T-helper 9 cell (primary cell): Measurements from ENCODE around the gene AXIN2.
A peak's percentile ranks its signal among the peaks of the same experiment; 100 is the strongest.

Experiments used
- DNase-seq: peaks from one replicate; pipeline ENCODE4 v3.0.0-alpha.2; 2020

AXIN2 gene

DNA sequence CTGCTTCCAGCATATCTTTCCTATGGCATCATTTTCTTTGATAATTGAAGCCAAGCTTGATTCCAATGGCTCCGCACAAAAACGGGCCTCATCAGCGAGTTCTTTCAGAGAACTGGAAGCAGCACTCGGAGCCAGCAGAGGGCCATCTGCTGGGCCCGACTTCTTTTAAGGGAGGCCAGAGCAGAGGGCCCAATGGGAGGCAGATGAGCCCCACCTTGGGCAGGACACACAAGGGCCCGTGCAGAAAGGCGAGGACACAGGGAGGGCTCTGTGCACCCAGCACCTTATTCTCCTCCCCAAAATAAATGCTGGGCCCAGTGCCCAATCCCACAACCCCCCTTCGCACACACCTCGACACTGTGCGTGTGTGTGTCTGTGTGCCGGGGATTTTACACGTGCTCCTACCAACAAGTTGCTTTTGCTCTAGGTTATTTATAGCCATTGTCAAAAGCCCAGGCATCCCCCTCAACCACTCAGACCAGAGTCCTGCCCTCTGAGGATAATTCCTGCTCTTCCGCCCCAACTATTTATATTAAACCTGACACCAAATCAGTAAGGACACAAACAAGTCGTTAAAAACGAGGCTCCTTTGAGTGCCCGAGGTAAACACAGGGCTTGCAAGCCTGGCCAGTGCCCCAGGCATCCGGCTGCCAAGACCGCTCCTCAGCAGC, 6.8 kb downstream of the AXIN2 start:
- DNase-seq, result no peak

DNA sequence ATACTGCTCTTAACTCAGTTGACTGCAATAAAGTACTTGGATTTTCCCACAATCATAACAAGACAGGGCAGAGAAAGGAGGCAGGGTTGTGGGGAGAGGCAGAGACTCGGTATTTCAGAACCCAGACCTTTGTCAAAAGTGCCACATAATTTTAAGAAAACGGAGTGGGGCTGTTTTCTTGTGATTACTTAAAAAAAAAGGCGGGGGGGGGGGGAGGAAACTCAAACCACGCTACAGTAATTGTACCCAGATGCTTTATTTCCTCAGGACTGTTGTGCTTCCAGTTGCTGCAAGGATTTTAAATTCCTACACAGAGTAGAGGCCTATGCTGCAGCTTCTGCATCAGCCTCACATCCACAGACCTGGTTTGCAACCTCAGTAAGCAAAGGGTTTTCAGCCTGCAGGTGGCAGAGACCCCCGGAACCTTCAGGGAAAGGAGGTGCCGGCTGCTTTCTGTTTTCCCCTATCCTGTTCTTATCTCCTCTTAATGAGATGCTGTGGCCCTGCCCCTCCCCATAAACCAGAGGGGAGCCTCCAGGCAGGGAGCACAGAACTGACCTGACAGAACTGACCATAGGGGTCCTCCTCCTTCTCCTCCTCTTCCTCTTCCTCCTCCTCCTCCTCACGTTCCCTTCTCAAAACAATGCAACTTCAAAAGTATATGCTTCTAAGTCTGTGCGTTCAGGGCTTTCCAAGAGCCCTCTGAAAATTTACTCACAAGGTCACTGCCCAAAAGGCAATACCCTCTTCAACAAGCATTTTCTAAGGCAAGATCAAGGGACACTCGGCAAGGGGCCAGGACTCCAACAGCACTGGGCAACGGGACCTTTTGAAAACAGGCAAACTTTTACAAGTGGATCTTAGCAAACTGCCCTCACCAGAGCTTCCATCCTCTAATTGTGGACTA, 7.5 kb downstream of the AXIN2 start:
- no peak for DNase-seq

DNA sequence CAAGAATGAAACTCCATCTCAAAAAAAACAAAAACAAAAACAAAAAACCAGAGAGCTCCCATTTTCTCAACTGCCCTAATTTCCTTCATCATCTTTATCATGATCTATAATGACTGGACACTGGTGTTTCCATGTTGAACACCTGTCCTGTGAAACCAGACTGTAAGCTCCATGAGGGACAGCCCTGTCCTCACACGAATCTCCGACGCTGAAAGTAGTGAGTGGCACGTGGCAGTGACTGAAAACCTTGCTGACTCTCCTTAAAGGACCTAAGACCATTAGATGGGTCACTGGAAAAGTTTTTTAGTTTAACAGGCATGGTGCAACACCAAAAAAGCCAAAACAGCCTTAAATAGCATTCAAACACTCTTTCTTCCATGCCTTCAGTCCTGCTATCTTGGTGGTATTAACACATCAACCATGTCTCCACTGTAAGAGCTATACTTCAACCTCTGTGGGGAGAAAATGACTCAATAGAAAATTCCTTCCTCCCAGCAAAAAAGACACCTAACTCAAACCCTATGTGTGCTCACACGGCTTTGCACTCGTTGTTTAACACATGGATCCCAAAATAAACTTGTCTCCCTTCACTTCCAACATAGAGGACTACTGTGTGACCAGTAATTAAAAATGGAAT, 8.3 kb downstream of the AXIN2 start:
- no peak for DNase-seq

DNA sequence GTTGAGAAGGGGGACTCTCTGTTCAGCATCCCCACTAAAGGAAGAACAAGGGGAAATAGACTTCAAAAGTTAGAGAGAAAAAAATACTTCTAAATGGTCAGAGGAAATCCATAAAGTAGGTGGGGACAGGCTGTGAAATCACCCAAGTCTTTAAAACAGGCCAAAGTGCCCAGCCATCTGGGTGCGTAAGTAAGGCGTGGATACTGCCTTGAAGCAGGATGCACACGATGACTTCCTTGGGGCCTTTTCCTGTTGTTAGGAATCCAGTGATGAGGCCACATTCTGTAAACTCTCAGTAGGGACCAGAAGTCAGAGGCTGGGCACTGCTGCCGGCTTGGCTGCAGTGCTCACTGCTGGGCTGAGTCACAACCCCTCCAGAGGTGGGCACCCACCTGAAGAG, 9.2 kb downstream of the AXIN2 start:
- DNase-seq, result no peak

DNA sequence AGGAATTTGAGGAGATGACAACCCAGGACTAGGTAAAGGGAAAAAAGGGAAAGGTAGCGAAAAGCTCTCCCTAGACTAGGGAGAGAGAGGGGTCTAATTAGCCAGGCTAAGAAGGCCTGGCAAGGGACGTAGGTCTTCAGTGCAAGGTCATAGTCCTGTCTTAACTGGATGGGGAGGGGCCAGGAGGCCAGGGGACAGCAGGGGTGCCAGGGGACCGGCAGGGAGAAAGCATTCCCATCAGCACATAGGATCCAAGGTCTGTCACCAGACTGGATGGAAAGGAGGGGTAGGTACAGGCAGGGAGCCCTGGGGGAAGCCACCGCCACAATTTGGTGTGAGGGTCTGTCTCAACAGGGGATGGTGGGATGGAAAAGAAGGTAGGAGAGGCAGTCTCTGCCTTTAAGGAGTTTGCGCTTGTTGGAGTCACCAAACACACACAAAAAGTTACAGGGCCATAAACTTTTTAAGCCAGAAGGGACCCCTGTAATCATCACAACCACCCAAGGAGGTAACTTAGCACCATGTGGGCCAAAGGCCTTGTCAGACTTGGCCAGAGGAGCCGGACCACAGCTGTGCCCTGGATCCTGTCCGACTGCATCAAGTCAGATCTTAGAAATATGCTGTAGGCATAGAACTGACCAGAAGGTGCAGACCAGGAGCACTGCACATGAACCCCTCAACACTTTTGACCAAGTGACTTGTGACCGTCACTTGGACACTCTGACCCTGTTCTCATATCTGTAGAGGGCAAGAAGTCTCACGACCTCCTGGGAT, 10.0 kb downstream of the AXIN2 start:
- no peak for DNase-seq

DNA sequence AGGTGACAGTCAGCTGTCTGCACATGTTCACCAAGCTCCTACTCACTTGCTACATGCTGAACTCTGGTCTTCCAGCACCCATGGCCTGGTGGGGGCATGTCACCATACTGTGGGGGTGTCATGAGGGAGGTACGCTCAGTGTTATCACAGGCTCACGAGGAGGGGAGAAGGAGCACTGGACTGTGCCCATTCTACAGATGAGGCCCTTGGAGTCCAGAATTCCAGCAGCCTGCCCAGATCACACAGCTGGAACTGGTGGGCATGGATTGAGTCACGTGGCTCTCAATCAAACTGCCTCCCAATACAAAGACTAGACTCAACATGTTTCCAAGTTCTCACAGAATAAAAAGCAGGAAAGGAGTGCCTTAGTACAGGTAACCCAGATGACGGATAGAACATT, 10.7 kb downstream of the AXIN2 start:
- no peak for DNase-seq

DNA sequence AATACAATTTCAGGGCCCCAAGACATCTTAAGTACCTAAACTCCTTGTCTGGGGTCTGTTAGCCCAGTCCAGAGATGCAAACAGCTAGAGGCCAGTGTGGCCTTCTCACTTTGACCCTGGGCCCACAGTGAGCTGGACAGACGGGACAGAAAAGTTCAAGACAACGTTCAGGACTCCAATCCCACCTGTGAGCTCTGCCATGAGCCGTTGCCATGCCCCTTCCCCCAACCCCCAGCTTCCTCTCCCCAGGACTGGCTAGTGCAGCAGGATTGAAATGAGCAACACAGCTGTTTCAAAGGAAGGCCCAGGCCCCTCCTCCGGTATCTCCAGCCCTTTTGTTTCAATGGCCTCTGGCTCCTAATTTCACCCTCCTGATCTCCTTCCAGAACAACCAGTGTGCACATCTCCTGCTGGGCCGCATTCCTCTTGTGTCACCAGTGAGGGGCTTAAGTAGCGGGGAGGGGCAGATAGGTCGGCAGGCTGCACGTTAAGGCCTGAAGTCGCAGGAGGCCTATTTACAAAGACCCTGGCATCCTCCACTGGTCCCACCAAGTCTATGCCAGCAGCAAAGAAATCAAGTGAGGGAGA, 11.3 kb downstream of the AXIN2 start:
- no peak for DNase-seq

DNA sequence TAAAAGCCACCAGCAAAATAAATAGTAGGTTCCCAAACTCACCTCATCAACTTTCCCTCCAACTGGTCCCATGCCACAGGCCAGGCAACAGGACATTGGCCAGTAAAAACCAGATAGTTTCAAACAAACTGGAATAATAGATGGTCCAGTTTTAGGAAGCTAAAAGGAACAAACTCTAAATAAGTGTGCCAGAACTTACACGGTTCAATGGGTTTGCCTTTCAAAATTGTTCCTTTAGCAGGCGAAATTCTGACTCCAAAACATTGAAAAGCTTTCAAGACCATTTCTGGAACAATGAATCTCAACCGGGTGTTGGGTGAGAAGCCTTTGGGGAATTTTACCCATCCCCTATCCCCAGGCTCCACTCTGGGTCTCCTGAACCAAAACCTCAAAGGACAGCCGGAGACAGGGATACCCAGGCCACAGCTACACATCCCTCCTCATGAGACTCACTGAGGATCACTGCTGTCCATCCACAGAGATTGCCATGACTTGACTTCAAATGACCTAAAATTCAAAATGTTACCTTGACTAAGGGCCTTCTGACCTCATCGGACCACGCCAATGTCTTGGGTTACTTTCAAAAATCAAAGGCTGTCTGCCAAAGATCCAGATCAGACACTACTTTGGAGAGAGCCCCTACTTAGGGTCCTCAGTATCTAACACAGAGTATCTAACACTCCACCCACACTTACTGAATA, 13.0 kb downstream of the AXIN2 start:
- no peak for DNase-seq

DNA sequence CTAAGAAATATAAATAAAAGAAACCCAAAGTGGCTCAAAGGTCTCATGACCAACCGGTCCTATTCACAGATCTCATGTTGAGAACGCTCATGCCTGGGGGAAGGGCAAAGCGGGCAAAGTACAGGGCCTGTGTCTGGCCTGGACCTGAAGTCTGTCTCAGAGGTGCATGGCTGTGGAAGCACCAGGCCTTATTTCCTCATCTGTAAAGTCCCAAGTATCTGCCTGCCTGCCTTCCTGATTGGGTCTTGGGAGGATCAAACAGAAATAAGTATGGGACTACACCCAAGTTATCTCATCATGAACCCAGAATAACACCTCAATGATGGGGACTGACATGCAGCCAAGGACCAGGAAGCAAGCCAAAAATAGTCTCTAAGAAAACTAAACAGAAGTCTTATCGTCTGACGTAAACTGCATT, 14.2 kb downstream of the AXIN2 start:
- no peak for DNase-seq

DNA sequence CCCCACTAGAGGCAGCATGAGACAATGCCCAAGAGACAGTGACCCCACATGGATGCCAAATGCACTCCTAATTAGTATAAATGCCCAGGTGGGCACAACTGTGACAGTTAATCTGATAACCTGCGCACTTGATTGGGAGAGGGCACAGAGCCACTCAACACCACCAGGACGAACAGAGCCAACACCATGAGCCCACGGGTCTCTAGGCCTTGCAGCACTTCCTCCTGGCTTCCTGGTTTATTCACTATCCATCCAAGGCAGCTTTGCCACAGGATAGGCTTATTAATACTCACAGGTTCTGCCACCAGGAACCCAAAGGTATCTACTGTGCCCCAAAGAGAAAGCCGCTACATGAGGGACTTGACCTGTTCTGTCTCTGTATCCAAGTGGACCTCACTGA, 14.9 kb downstream of the AXIN2 start:
- no peak for DNase-seq

DNA sequence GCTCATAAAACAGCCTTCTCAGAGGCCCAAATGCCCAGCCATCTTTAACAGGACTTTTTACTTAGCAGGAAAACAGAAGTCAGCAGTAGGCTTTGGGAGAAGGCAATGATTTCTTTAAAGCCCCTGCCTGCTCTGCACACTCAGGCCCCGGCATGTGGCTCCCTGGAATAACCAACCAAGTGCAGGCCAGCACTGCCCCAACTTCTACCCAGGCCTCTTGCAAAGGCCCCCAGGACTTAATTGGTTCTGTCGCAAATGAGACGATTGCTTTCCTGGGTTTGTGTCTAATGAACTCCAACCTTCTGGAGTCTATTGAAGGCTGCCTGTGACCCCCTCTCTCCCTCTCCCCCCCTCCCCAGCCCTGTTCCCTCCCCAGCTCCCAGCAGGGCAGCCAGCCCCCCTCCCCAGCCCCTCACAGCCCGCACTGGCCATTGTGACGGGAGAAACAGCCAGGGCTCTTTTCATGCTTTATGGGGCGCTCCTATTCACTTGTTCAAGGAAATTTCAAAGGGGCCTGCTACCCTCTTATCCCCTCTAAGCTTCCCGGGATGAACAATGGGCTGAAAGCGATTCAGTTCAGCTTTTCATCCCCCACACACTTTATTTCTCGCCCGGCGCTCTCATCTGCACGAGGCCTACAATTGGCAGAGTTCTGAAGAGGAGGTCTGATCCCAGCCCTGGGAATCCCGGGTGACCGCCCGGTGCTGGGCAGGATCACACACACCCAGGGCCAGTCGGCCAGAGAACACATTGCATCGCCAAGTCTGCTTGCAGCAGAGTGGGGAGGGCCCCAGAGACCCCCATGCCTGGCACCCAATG, 15.5 kb downstream of the AXIN2 start:
- no peak for DNase-seq

DNA sequence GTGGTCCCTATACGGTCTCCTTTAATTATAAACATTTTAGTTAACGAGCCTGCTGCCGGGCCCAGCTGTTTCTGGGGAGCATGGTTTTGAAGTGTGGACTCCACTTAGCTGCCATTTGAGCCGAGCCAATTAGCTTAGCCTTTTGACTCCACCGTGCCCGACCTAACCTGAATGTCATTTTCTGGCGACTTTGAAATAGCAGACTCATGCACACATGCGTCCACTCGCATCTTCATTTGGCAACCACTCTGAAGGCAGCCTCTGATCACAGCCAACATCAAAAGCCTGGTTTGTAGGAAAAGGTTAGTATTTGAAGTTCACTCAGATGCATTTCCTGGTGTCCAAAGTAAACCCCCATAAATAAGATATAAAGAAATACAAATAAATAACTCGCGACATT, 16.8 kb downstream of the AXIN2 start:
- DNase-seq, result no peak

DNA sequence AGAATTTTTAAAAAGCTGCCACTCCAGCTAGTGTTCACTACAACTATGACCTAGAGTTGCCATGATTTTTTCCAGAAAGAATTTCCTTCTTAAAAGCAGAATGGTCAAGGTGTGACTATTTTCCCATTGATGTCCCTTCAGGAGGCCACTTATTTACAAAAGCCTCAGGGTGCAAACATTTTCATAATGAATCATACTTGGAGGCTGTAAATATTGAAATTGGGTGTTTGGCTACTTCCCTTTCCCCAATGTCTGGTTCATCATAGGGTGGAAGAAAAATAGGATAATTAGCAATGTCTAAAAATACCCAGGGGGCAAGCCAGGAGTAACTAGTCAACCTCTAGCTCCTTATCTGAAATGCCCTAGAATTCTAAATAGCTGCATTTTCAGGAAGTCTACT, 18.8 kb downstream of the AXIN2 start:
- no peak for DNase-seq

DNA sequence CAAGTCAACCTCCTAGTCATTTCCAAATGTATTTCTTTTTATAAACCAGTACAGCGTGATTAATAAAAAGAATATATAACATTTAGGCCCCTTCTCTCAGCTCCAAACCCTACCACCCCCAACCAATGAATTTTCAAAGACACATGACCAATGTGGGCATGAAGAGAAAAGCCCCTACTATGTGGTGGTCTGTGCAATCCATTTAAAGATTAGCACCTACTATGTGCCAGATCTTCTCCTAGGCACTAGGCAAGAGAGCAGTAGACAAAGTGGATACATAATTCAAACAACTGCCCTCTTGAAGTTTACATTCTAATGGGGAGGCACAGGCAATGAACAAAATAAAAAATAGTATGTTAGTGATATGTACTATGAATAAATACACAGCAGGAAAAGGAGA, 19.4 kb downstream of the AXIN2 start:
- no peak for DNase-seq

DNA sequence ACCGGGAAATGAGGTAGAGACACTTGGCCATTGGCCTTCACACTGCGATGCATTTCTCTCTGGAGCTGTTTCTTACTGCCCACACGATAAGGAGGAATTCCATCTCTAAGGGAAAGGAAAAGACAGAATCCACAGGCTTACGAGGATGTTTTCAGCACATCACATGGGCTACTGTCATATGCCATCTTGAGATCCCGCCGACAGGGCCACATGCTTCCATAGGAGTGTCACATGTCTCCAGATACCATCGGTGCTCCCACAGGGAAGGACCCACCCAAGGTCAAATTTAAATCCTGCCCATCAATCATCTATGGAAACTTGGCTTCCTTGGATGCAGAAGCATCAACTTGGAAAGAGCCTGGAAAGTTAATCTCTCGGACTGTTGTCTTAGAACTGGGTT, 20.0 kb downstream of the AXIN2 start:
- no peak for DNase-seq

DNA sequence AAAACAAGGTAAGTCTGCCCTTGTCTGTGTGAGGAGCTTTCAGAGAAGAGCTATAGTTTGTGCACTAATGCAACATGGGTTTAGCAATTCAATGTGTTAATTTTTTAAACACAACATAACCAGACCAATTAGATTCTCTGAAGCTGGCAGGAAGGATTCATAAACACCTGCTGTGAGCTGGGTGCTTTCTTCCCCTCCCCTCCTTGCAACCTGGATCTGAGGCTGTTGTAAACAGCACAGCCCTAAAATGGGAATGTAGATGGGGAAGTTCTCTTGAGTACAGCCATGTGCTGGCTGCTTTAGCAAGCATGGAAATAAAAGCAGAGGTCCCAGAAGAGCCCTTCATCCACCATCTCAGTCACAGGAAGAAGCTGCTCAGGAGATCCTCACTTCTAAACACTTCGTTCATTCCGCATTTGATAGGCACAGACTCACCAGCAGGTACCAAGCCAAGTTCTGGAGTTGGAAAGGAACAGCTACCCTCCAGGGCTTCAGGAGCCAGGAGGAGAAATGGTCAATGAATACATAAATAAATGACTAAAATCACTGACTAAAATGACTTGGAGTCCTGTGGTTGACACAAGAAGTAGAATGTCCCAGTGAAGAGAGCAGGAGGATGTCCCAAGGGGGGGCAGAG, 21.7 kb downstream of the AXIN2 start:
- DNase-seq, result no peak

DNA sequence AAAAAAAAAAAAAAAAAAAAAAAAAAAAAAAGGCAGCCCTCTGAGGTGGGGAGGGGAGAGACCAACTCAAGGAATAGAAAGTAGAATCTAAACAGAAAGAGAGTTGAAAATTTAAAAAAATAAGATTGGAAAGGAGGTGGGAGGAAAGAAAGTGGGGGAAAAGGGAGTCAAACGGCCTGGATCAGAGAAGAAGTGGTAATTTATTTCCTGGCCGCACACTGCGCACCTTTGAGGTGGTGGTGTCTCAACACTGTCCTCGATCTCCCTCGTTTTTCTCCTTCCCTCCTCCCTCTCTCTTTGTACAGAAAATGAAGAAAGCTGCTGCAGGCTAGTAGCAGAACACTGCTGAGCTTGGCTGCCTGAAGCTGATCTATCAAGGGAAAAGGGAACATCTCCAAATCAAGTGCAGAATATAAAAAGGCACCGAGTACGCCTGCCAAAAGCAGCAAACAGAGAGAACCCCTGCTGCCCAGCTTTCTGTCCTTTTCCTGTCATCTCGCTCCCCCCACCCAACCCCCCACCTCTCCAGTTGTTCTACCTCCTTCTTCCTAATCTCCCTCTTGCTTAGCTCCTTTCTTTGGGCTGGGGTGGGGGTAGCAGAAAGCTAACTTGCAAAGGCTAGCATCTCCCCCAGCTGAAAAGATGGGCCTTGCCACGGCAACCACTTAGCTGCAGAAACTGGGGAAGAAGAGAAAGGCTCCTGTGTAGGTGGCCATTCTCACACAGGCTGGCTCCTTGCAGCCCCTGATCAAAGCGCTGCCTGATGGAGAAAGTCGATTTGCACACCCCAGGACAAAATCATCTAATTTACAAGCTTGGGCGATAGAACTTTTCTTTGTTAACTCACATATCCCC, 22.5 kb downstream of the AXIN2 start:
- DNase-seq, result no peak

DNA sequence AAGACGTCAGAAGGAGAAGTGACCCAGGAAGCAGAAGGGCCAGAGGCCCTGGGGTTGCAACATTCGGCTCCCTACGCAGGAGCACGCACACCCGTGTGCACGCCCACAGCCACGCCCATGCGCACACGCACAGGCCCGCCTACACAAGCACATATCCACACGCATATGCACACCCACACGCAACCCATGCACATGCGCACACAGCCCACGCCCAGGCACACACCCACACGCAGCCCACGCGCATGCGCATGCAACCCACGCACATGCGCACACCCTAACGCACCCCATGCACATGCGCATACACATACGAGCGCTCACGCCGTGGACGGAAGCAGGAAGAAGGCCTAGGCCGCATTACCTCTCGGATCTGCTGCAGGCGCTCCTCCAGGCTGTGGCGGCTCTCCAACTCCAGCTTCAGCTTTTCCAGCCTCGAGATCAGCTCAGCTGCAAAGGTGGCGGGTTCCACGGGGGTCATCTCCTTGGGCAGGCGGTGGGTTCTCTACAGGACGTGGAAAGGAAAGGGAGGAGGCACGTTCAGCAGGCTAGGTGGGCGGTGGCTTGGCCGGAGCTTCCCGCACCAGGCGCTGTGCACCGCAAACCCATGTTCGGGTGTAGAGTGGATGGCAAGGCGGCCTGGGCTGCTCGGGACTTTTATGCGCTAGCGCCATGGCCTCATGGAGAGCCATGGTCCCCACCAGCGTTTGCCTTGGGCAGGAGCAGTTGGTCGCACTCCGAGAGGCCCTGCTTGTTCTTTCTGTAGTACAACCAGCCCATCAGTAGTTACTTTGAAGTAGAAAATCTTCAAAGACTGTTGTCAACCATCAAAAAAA, 23.4 kb downstream of the AXIN2 start:
- DNase-seq, result peak; percentile 21
